Hepatocyte (in vitro differentiated cells): ENCODE measurements around the gene ZNF620. TPM values are rescaled to one million over a fixed set of nuclear protein-coding genes. Genes with fewer than 3 reads are reported as not detected.

Experiments
- DNase-seq: peaks from one replicate; pipeline ENCODE4 v3.0.0-alpha.2; 2016; ENCODE audit warnings: low spot score
- H2AFZ ChIP-seq: fragments of 200-600 bp; sonication (generic); 2 replicates; pipeline ENCODE4 v1.6.0; 2016; ENCODE audit warnings: antibody characterized with exemption, mild to moderate bottlenecking
- H3K27ac ChIP-seq: fragments of 200-600 bp; sonication (generic); 2 replicates; pipeline ENCODE4 v1.5.1; 2016; ENCODE audit warnings: mild to moderate bottlenecking
- H3K27me3 ChIP-seq: fragments of 200-600 bp; sonication (generic); 2 replicates; pipeline ENCODE4 v1.6.1; 2016
- H3K36me3 ChIP-seq: fragments of 200-600 bp; sonication (generic); replicated peaks from 2 replicates; pipeline ENCODE4 v1.5.1; 2016; ENCODE audit warnings: low read depth; ENCODE audit not compliant: insufficient read depth
- H3K4me1 ChIP-seq: fragments of 200-600 bp; sonication (generic); 2 replicates; pipeline ENCODE4 v1.5.1; 2016; ENCODE audit warnings: mild to moderate bottlenecking, moderate library complexity; ENCODE audit not compliant: insufficient read depth
- H3K4me2 ChIP-seq: fragments of 200-600 bp; sonication (generic); 2 replicates; pipeline ENCODE4 v1.6.0; 2016
- H3K4me3 ChIP-seq: fragments of 200-600 bp; sonication (generic); 2 replicates; pipeline ENCODE4 v1.5.1; 2016; ENCODE audit warnings: mild to moderate bottlenecking
- H3K79me2 ChIP-seq: fragments of 200-600 bp; sonication (generic); 2 replicates; pipeline ENCODE4 v1.6.0; 2017; ENCODE audit warnings: mild to moderate bottlenecking
- H3K9me2 ChIP-seq: fragments of 200-600 bp; sonication (generic); replicated peaks from 2 replicates; pipeline ENCODE4 v1.6.0; 2017; ENCODE audit warnings: mild to moderate bottlenecking; ENCODE audit not compliant: insufficient read depth
- H3K9me3 ChIP-seq: fragments of 200-600 bp; sonication (generic); 2 replicates; pipeline ENCODE4 v1.5.1; 2016; ENCODE audit warnings: low read depth, mild to moderate bottlenecking
- H4K20me1 ChIP-seq: fragments of 200-600 bp; sonication (generic); 2 replicates; pipeline ENCODE4 v1.6.0; 2016; ENCODE audit warnings: mild to moderate bottlenecking; ENCODE audit not compliant: insufficient read depth, poor library complexity, severe bottlenecking
- CTCF ChIP-seq: fragments of 200-600 bp; sonication (generic); IDR thresholded peaks from 2 replicates; pipeline ENCODE4 v1.5.1; 2016; ENCODE audit warnings: antibody characterized with exemption, mild to moderate bottlenecking; ENCODE audit not compliant: poor library complexity
- EZH2 ChIP-seq: fragments of 200-600 bp; sonication (generic); IDR thresholded peaks from 2 replicates; pipeline ENCODE4 v1.6.1; 2016; ENCODE audit warnings: antibody characterized with exemption, mild to moderate bottlenecking, borderline replicate concordance
- EZH2phosphoT487 ChIP-seq: fragments of 200-600 bp; sonication (generic); IDR thresholded peaks from one replicate; pipeline ENCODE4 v1.6.1; 2018; ENCODE audit warnings: antibody characterized with exemption, mild to moderate bottlenecking, low read depth, moderate library complexity; ENCODE audit not compliant: unreplicated experiment, severe bottlenecking
- whole genome bisulfite sequencing: methylation state at CpG from one replicate; pipeline ENCODE4 v1.1.6; 2016; ENCODE audit warnings: low lambda C conversion rate; ENCODE audit errors: missing lambda C conversion rate; 5-methylcytosine and 5-hydroxymethylcytosine counted together
- polyA plus RNA-seq: library from polyadenylated mRNA; unstranded; fragments of >200 nt; fragmentation: Nextera tagmentation; extraction: Ambion mirVana; gene quantifications from 2 replicates; pipeline ENCODE4 v1.2.1, GENCODE V29; 2016
- total RNA-seq: library from RNA; depleted of rRNA; stranded (reverse); fragments of >200 nt; gene quantifications from 2 replicates; pipeline ENCODE4 v1.2.3, GENCODE V29; 2014

Gene ZNF620
- total and polyA plus RNA-seq, 2 experiments from 2014 or later = 3.0 to 4.4 TPM

DNA sequence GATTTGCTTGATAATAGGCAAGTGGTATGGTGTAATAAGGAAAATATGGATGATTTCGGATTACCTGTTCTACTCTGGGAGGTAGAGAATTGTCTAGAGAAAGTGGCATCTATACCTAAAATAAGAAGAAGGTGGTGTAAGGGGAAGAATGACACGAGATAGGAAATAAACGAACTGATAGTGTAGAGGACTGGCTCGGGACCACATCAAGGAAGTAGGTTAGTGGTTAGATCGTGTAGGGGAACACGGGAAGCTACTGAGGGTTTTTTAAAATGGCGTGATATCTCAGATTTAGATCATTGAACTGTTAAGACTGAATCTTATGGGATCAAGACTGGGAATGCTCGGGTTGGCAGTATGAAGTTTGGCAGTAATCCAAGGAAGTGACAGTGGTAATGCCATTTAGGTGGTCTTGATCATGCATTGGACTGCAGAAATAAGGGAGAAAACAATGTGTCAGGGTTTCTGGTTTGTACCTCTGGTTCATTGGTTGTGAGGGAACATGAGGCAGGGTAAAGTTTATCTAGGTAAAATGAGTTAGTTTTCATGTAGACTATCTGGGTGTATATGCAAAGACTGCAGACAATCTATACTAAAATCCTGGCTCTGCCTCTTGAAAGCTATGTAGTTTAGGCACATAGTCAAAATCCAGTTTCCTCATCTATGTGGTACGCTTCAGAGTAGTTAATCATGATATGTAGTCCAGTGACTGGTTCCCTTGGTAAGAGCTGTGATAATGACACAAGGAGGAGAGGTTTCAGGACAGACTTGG, 41.3 kb upstream of the ZNF620 start:
- DNase-seq = no peak
- TF ChIP-seq EZH2phosphoT487 = no peak
- no peak for TF ChIP-seq EZH2
- TF ChIP-seq CTCF = no peak
- H4K20me1 ChIP-seq = peaks cover 14% of the 10 kb centered on the region
- H3K27ac ChIP-seq = no peak overlapping the region
- no peaks in the 10 kb centered on the region for H3K9me2 ChIP-seq
- no peak overlapping the region for H3K4me2 ChIP-seq
- no peaks in the 10 kb centered on the region for H3K4me1 ChIP-seq
- 78% methylated on average over 9 of the region's 9 CpGs for WGBS
- H2AFZ ChIP-seq = no peak overlapping the region
- H3K36me3 ChIP-seq = no peaks in the 10 kb centered on the region
- no peaks in the 10 kb centered on the region for H3K27me3 ChIP-seq
- no peak overlapping the region for H3K4me3 ChIP-seq
- H3K9me3 ChIP-seq = no peaks in the 10 kb centered on the region
- peaks cover 11% of the 10 kb centered on the region for H3K79me2 ChIP-seq

- Histone ChIP-seq H3K9me3 (no peaks in the 10 kb centered on the region), H3K4me2 (no peak overlapping the region), H4K20me1 (peaks cover 13% of the 10 kb centered on the region), H3K4me1 (no peaks in the 10 kb centered on the region), H3K27me3 (no peaks in the 10 kb centered on the region), H2AFZ (no peak overlapping the region), H3K36me3 (no peaks in the 10 kb centered on the region), H3K79me2 (peaks cover 8% of the 10 kb centered on the region), H3K9me2 (no peaks in the 10 kb centered on the region), H3K27ac (no peak overlapping the region), H3K4me3 (no peak overlapping the region)
- whole genome bisulfite sequencing = 85% methylated on average over 4 of the region's 4 CpGs
- no peak for DNase-seq
- TF ChIP-seq EZH2phosphoT487 = no peak
- TF ChIP-seq EZH2 = no peak
- no peak for TF ChIP-seq CTCF
Observed at GRCh38 chr3:40465111-40465407, 40.8 kb upstream of the ZNF620 start.

- Histone ChIP-seq H3K27me3 (no peaks in the 10 kb centered on the region), H3K4me3 (no peak overlapping the region), H3K4me2 (no peak overlapping the region), H3K36me3 (no peaks in the 10 kb centered on the region), H2AFZ (no peak overlapping the region), H3K4me1 (no peaks in the 10 kb centered on the region), H3K79me2 (peaks cover 4% of the 10 kb centered on the region), H4K20me1 (peaks cover 9% of the 10 kb centered on the region), H3K27ac (no peak overlapping the region), H3K9me3 (no peaks in the 10 kb centered on the region), H3K9me2 (no peaks in the 10 kb centered on the region)
- TF ChIP-seq EZH2 = no peak
- no peak for TF ChIP-seq CTCF
- TF ChIP-seq EZH2phosphoT487 = no peak
- WGBS = 92% methylated on average over 2 of the region's 2 CpGs
- no peak for DNase-seq
Observed at GRCh38 chr3:40465456-40465855, 40.4 kb upstream of the ZNF620 start.
